GM18517 (cell line): ENCODE results near the gene ALLC.

Experiments used
- ATAC-seq: cut with Tn5 transposase; IDR thresholded peaks from one replicate; pipeline ENCODE4 v1.9.1; 2021; ENCODE audit warnings: mild to moderate bottlenecking, moderate library complexity; ENCODE audit not compliant: unreplicated experiment

ALLC gene

GRCh38 chr2:3709225-3709624, 51.2 kb downstream of the ALLC start:
- no peak for ATAC-seq

- no peak for ATAC-seq
These were observed 54.4 kb downstream of the ALLC start for GRCh38 chr2:3712424-3712823.

GRCh38 chr2:3712831-3713503, 55.0 kb downstream of the ALLC start:
- ATAC-seq: no peak

- ATAC-seq: no peak
These were observed 60.7 kb downstream of the ALLC start for GRCh38 chr2:3718679-3719078.

GRCh38 chr2:3725002-3725401, 67.0 kb downstream of the ALLC start:
- no peak for ATAC-seq

- no peak for ATAC-seq
These were observed 67.7 kb downstream of the ALLC start for GRCh38 chr2:3725458-3726250.

GRCh38 chr2:3726511-3726910, 68.5 kb downstream of the ALLC start:
- ATAC-seq: no peak

GRCh38 chr2:3727397-3728045, 69.5 kb downstream of the ALLC start:
- ATAC-seq: no peak

GRCh38 chr2:3728104-3729054, 70.4 kb downstream of the ALLC start:
- ATAC-seq: peak; percentile 51

GRCh38 chr2:3729055-3729448, 71.1 kb downstream of the ALLC start:
- ATAC-seq: no peak

GRCh38 chr2:3729786-3730185, 71.8 kb downstream of the ALLC start:
- ATAC-seq: no peak

- ATAC-seq: no peak
These were observed 72.6 kb downstream of the ALLC start for GRCh38 chr2:3730646-3731045.

GRCh38 chr2:3731829-3732228, 73.8 kb downstream of the ALLC start:
- ATAC-seq: no peak

- no peak for ATAC-seq
These were observed 78.1 kb downstream of the ALLC start for GRCh38 chr2:3736112-3736511.

GRCh38 chr2:3737128-3737527, 79.1 kb downstream of the ALLC start:
- no peak for ATAC-seq

- ATAC-seq: no peak
These were observed 80.5 kb downstream of the ALLC start for GRCh38 chr2:3738454-3738853.

GRCh38 chr2:3739313-3739712, 81.3 kb downstream of the ALLC start:
- ATAC-seq: no peak

GRCh38 chr2:3741396-3741795, 83.4 kb downstream of the ALLC start:
- ATAC-seq: no peak

- no peak for ATAC-seq
These were observed 84.0 kb downstream of the ALLC start for GRCh38 chr2:3741867-3742602.
